ENCODE data around the gene HOXB1. TPM values are rescaled to one million over a fixed set of nuclear protein-coding genes. Genes with fewer than 3 reads are reported as not detected.

The HOXB1 gene
- total RNA-seq, 1 donor from 2014 or later: not detected

DNA sequence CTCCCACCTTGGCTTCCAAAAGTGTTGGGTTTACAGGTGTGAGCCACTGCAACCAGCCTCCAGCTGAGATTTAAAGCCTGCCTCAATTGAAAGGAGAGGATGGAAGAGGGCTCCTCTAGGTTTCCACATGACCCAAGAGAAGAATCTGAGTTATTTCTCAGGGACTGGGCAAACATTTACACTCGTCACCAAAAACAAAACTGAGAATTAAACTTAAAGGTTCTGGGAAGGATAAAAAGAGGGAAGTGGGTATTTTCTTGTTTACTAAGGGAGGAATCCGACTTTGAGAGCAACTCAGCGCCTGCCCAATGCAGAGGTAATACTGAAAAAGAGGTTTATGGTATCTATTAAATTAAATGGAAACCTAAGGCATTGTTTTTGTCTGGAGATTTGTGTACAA lies 13.3 kb downstream of the HOXB1 start:
- no peak for TF ChIP-seq CTCF (IDR thresholded peaks at IDR 0.05; ENCODE audit: insufficient read depth, low read length, severe bottlenecking)
- FAIRE-seq (no peak), DNase-seq (ENCODE audit: low read depth) (no peak)
- H3K36me3 ChIP-seq (ENCODE audit: control insufficient read depth, insufficient read depth, low read length): no peaks in the 10 kb centered on the region
- H3K4me3 ChIP-seq (ENCODE audit: low read depth, low read length): no peak overlapping the region
- H3K27me3 ChIP-seq (ENCODE audit: control insufficient read depth, insufficient read depth, low read length): peaks cover 26% of the 10 kb centered on the region

DNA sequence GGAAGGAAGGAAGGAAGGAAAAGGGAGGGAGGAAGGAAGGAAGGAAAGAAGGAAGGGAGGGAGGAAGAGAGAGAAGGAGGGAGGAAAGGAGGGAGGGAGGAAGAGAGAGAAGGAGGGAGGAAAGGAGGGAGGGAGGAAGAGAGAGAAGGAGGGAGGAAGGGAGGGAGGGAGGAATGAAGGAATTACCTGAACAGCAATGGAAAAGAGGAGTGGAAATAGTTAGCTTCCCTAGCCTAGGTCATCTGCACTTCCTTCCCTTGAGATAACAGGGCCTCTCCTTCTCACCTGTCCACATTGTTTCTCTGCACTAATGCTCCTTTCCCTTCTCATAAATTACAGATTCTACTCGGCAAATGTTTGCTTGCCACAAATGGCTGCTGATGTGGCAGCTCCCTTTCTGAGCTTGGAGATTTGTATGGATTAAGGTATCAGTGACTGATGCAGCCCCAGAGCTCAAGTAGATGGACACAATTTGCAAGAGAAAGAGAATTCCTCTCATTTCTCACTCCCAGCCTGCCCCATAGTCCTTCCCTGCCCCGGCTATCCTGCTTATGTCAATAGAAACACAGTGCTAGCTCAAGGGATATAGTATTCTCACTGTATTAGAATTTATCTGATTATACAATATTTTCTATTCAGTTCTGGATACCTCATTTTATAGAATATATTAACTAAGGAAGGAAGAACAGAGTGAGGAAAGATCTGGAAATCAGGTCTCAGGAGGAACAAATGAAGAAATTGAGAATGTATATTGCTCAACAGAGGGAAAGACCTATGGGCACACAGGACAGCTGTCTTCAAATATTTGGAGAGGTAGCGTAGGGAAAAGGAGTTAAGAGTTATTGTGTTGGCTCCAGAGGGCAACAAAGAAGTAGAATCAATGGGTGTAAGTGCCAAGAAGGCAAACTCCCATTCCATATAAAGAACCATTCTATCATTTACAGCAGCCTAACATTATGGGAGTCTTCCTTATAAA lies 14.6 kb downstream of the HOXB1 start:
- TF ChIP-seq CTCF (IDR thresholded peaks at IDR 0.05; ENCODE audit: insufficient read depth, low read length, severe bottlenecking): no peak
- peaks cover 27% of the 10 kb centered on the region for H3K27me3 ChIP-seq (ENCODE audit: control insufficient read depth, insufficient read depth, low read length)
- FAIRE-seq: no peak
- DNase-seq (ENCODE audit: low read depth): no peak
- no peak overlapping the region for H3K4me3 ChIP-seq (ENCODE audit: low read depth, low read length)
- no peaks in the 10 kb centered on the region for H3K36me3 ChIP-seq (ENCODE audit: control insufficient read depth, insufficient read depth, low read length)

GRCh38 chr17:48514477-48514876 lies 16.3 kb downstream of the HOXB1 start:
- Histone ChIP-seq H3K36me3 (ENCODE audit: control insufficient read depth, insufficient read depth, low read length) (no peaks in the 10 kb centered on the region), H3K4me3 (ENCODE audit: low read depth, low read length) (no peak overlapping the region), H3K27me3 (ENCODE audit: control insufficient read depth, insufficient read depth, low read length) (peaks cover 23% of the 10 kb centered on the region)
- TF ChIP-seq CTCF (IDR thresholded peaks at IDR 0.05; ENCODE audit: insufficient read depth, low read length, severe bottlenecking): no peak
- FAIRE-seq: no peak
- DNase-seq (ENCODE audit: low read depth): no peak

DNA sequence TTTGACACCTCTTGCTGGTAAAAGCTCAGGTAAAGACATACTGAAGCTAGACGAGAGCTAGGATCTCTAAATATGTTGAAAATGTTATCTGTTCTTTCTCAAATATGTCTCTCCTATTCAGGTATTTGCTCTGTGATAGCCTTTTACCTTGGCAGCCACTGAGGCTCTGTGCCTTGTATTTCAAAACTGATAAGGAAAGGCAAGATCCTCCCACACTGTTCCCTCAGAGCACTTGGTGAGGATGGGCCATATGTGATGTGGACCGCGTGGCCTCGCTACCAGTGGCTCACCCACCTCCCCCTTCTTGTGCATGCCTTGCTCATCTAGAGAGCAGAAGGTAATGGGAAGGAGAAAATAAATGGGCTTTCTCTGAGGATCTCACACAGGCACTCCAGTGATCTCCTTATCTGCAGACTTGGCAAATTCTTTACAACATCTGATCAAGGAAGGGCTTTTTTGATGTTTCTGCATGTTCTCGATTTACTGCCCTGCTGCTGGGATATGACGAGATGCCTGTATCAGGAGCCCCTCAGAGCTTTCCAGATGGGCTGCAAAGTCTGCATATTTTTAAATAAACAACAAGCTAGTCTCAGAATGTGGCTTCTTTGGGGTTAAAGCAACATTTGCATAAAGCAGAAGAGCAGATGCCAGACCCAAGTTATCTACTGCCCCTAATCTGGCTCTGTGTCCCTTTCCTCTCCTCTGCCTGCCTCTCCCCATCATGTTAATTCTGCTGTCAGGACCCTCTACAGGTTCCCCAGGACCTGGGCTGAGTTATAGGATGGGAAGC lies 16.9 kb downstream of the HOXB1 start:
- TF ChIP-seq CTCF (IDR thresholded peaks at IDR 0.05; ENCODE audit: insufficient read depth, low read length, severe bottlenecking): no peak
- DNase-seq (ENCODE audit: low read depth) (no peak), FAIRE-seq (no peak)
- no peaks in the 10 kb centered on the region for H3K36me3 ChIP-seq (ENCODE audit: control insufficient read depth, insufficient read depth, low read length)
- peaks cover 22% of the 10 kb centered on the region for H3K27me3 ChIP-seq (ENCODE audit: control insufficient read depth, insufficient read depth, low read length)
- no peak overlapping the region for H3K4me3 ChIP-seq (ENCODE audit: low read depth, low read length)

- DNase-seq (ENCODE audit: low read depth) (no peak), FAIRE-seq (no peak)
- peaks cover 22% of the 10 kb centered on the region for H3K27me3 ChIP-seq (ENCODE audit: control insufficient read depth, insufficient read depth, low read length)
- no peaks in the 10 kb centered on the region for H3K36me3 ChIP-seq (ENCODE audit: control insufficient read depth, insufficient read depth, low read length)
- no peak for TF ChIP-seq CTCF (IDR thresholded peaks at IDR 0.05; ENCODE audit: insufficient read depth, low read length, severe bottlenecking)
- H3K4me3 ChIP-seq (ENCODE audit: low read depth, low read length): no peak overlapping the region
These were observed 17.7 kb downstream of the HOXB1 start for GRCh38 chr17:48513097-48513496.
